ENCODE data around the gene UNKL.

- TF ChIP-seq SUZ12 (IDR thresholded peaks at IDR 0.05; ENCODE audit: extremely low read depth, insufficient read depth, insufficient read length) = no peak
- no peak for TF ChIP-seq YY1 (IDR thresholded peaks at IDR 0.05; ENCODE audit: insufficient read depth, insufficient read length)
Measured at GRCh38 chr16:1345651-1346421, 68.7 kb downstream of the UNKL start.
